Loucy (cell line): ENCODE results near the gene DNM1.

ENCODE experiments used
- CTCF ChIP-seq: fragments of 200-600 bp; sonication (generic); conservative IDR thresholded peaks from 2 replicates; pipeline ENCODE4 v1.5.1; 2014; ENCODE audit warnings: mild to moderate bottlenecking, antibody characterized with exemption, low read length
- EZH2phosphoT487 ChIP-seq: fragments of 200-600 bp; IDR thresholded peaks from 2 replicates; pipeline ENCODE4 v1.6.1; 2018; ENCODE audit warnings: antibody characterized with exemption, mild to moderate bottlenecking, moderate library complexity, borderline replicate concordance

DNA sequence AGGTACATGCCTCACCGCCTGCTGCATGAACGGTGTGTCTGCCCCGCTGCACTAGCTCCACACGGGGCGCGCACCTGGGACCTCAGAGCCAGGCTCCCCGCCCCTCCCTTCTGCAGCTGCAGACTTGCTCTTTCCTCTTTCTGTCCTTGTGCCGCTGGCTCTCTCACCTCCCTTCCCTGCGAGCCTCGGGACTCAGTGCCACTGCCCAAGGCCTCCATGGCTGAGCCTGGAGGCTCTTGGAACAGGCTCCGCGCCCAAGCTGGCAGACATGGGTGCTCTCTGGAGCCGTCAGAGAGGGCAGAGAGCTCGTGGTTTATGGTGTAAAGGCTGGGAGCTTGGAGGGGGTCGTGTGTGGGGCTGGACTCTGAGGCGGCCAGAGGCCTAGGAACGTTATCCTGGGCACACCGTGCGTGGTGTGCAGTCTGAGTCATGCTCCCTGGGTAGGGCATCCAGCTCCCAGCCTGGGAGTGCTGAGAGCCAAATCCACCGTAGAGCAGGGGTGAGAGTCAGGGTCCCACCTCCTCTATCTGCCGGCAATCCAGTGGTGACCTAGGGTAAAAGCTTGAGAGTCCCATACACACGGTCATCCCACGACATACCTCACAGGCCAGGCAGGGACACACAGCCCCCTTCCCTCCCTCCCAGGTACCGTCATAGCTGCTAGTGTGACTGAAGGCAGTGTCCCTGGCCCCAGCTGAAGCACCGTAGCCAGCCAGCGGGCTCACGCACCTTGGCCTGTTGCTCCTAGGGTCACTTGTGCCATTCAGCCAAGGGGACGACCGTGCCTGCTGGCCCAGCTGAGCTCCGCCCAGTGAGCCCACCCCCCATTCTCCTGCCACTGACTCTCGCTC lies 50.2 kb downstream of the DNM1 start:
- TF ChIP-seq CTCF (no peak), EZH2phosphoT487 (no peak)
